K562 (cell line): ENCODE measurements around the gene SYNPR.

Experiments used
- CXXC5 ChIP-seq: fragments of 250-450 bp; sonication (Bioruptor Pico); IDR thresholded peaks from 2 replicates; pipeline ENCODE4 v1.8.0; 2022; ENCODE audit warnings: inconsistent platforms, mild to moderate bottlenecking, moderate library complexity
- HDAC1 ChIP-seq, 2 experiments: fragments of 450-650 bp; IDR thresholded peaks; 2 replicates each; pipeline ENCODE4 v1.6.1; 2016 to 2017; ENCODE audit warnings: inconsistent platforms in 1 of 2, mild to moderate bottlenecking in 1 of 2, moderate library complexity in 1 of 2
- NELFE ChIP-seq: IDR thresholded peaks from 2 replicates; pipeline ENCODE4 v1.6.1; 2011; ENCODE audit warnings: mild to moderate bottlenecking; ENCODE audit not compliant: insufficient read depth, insufficient read length
- RNF2 ChIP-seq: sonication (generic); IDR thresholded peaks from 2 replicates; pipeline ENCODE4 v1.6.1; 2016
- SIN3A ChIP-seq, 2 experiments: fragments of 150-350 bp in 1 of 2; IDR thresholded peaks; 2 replicates each; pipeline ENCODE4 v1.6.1; 2011 to 2016; ENCODE audit warnings: borderline replicate concordance in 2 of 2, low read depth in 2 of 2, low read length in 2 of 2, mild to moderate bottlenecking in 2 of 2, moderate library complexity in 2 of 2; ENCODE audit not compliant: control insufficient read depth in 1 of 2
- TEAD2 ChIP-seq: fragments of 450-650 bp; IDR thresholded peaks from 2 replicates; pipeline ENCODE4 v1.6.1; 2016; ENCODE audit warnings: missing genetic modification characterization, control low read depth, missing compliant biosample characterization
- TF ChIP-seq, protein P1 (sequence below), 3 experiments: IDR thresholded peaks in 2 of 3; conservative IDR thresholded peaks in 1 of 3; 2 replicates each; pipeline ENCODE4 v1.5.1; 2011 to 2012; ENCODE audit warnings: low read length in 3 of 3, mild to moderate bottlenecking in 3 of 3, control low read depth in 2 of 3, improper control_type of control experiment in 1 of 3, inconsistent platforms in 1 of 3, low read depth in 1 of 3, mixed read lengths in 1 of 3, moderate library complexity in 1 of 3; ENCODE audit not compliant: insufficient read depth in 2 of 3

DNA sequence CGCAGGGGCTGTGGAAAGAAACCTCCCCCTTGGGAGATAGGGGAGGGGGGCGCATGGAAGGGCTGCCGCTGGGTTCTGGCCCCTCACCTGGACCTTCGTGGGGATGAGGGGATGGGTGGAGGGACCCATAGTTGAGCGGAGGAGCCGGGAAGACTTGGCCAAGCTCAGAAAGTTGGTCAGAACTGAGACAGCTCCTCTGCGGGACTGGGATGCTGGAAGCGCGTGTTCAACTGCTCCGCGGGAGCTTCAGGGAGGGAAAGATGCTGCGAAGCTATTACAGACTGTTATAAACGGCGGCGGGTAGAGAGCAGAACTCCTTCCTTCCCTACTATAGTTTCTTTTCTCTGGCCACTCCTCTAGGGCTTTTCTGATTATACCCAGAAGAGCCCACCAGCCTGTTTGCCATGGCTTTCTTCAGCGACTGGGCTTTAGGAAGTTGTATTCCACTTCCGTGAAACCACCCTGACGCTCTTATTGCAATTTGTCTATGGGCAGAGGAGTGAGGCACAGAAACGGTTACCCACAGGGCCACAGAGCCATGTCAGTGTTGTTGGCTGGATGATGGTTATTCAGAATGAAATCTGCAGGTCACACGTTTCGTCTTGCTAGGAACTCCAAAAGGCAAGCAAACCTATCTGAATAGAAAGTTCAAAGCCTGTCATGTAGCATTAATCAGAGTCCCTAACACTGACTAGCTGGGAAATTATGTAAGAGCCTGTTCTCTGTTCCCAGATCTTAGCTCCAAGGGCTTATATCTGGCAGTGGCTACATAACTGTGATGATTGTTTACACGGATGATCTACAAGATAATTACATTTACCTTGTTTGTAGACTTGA, 1.1 kb downstream of the SYNPR start:
- no peak for TF ChIP-seq CXXC5 (CRISPR knock-in tag)
- TF ChIP-seq, protein P1, sequence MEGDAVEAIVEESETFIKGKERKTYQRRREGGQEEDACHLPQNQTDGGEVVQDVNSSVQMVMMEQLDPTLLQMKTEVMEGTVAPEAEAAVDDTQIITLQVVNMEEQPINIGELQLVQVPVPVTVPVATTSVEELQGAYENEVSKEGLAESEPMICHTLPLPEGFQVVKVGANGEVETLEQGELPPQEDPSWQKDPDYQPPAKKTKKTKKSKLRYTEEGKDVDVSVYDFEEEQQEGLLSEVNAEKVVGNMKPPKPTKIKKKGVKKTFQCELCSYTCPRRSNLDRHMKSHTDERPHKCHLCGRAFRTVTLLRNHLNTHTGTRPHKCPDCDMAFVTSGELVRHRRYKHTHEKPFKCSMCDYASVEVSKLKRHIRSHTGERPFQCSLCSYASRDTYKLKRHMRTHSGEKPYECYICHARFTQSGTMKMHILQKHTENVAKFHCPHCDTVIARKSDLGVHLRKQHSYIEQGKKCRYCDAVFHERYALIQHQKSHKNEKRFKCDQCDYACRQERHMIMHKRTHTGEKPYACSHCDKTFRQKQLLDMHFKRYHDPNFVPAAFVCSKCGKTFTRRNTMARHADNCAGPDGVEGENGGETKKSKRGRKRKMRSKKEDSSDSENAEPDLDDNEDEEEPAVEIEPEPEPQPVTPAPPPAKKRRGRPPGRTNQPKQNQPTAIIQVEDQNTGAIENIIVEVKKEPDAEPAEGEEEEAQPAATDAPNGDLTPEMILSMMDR (IDR thresholded peaks at IDR 0.05 in 2 of 3, conservative IDR thresholded peaks at IDR 0.05 in 1 of 3; ENCODE audit: insufficient read depth in 2 of 3, low read depth in 1 of 3, low read length in 3 of 3) = no peak
- no peak for TF ChIP-seq SIN3A (IDR thresholded peaks at IDR 0.05; ENCODE audit: borderline replicate concordance in 2 of 2, control insufficient read depth in 1 of 2, low read depth in 2 of 2, low read length in 2 of 2)
- TF ChIP-seq TEAD2 = no peak
- TF ChIP-seq RNF2 = no peak
- no peak for TF ChIP-seq HDAC1 (IDR thresholded peaks at IDR 0.05)
- TF ChIP-seq NELFE = no peak
